Right lobe of liver (tissue), 4 donors: ENCODE measurements around the gene MYLIP.

ENCODE experiments used
- CTCF ChIP-seq, 4 donors: fragments of 200-600 bp in 3 of 4; fragments of 450-650 bp in 1 of 4; IDR thresholded peaks; one replicate each; pipeline versions ENCODE4 v1.5.1 to v1.8.0; 2016 to 2022; ENCODE audit warnings: antibody characterized with exemption in 4 of 4, mild to moderate bottlenecking in 2 of 4
- POLR2A ChIP-seq: fragments of 450-650 bp; IDR thresholded peaks from one replicate; pipeline ENCODE4 v1.6.1; 2017; ENCODE audit warnings: antibody characterized with exemption, mild to moderate bottlenecking
- donor health status: DM: no; HTN: no; CAD: no.
- donor health status: DM: no; HTN: no; CAD: no.
- donor health status: DM: no; HTN: yes; CAD: no.

- TF ChIP-seq CTCF (IDR thresholded peaks at IDR 0.05) (no peak), POLR2A (no peak)
Observed at GRCh38 chr6:16158943-16159557, 30.2 kb downstream of the MYLIP start.
